Activated T-cell treated with anti-CD3 and anti-CD28 coated beads for 24 hours (primary cell): ENCODE results near the gene LIN52.

Experiments used
- DNase-seq: peaks from one replicate; pipeline ENCODE4 v3.0.0-alpha.2; 2020; ENCODE audit warnings: low read depth

The LIN52 gene

GRCh38 chr14:74084277-74085046, at the start of gene LIN52, which contains the start of gene ALDH6A1:
Gene LIN52 (plus strand): TSS chr14:74084956. CDS start chr14:74084975, 19 bp downstream.
Gene ALDH6A1 (minus strand): TSS chr14:74084453. CDS start chr14:74084394, 59 bp downstream.
- DNase-seq, result peak; percentile 100

GRCh38 chr14:74035556-74035955, 49.2 kb upstream of the LIN52 start:
- DNase-seq, result no peak

- no peak for DNase-seq
Observed at GRCh38 chr14:74038020-74038859, 46.5 kb upstream of the LIN52 start.

- DNase-seq, result no peak
Observed at GRCh38 chr14:74042296-74042695, 42.5 kb upstream of the LIN52 start.

- no peak for DNase-seq
Observed at GRCh38 chr14:74045522-74045921, 39.2 kb upstream of the LIN52 start.

- DNase-seq, result no peak
Observed at GRCh38 chr14:74048281-74048680, 36.5 kb upstream of the LIN52 start.

- DNase-seq, result no peak
Observed at GRCh38 chr14:74049876-74050495, 34.8 kb upstream of the LIN52 start.

- DNase-seq, result no peak
Observed at GRCh38 chr14:74062809-74063150, 22.0 kb upstream of the LIN52 start.

- DNase-seq, result no peak
Observed at GRCh38 chr14:74064426-74064825, 20.3 kb upstream of the LIN52 start.

- no peak for DNase-seq
Observed at GRCh38 chr14:74064883-74065282, 19.9 kb upstream of the LIN52 start.

GRCh38 chr14:74065746-74066575, 18.8 kb upstream of the LIN52 start:
- no peak for DNase-seq

- no peak for DNase-seq
Observed at GRCh38 chr14:74077401-74077800, 7.4 kb upstream of the LIN52 start.

- DNase-seq, result no peak
Observed at GRCh38 chr14:74080820-74081460, 3.8 kb upstream of the LIN52 start.

- no peak for DNase-seq
Observed at GRCh38 chr14:74081491-74081890, 3.3 kb upstream of the LIN52 start.

- DNase-seq, result no peak
Observed at GRCh38 chr14:74083161-74083560, 1.6 kb upstream of the LIN52 start.

GRCh38 chr14:74083784-74084276, 926 bp upstream of the LIN52 start:
- DNase-seq, result no peak

GRCh38 chr14:74085047-74085637, 386 bp downstream of the LIN52 start:
- DNase-seq, result no peak

GRCh38 chr14:74085828-74086227, 1.1 kb downstream of the LIN52 start:
- no peak for DNase-seq

GRCh38 chr14:74089251-74090020, 4.7 kb downstream of the LIN52 start:
- no peak for DNase-seq

- DNase-seq, result no peak
Observed at GRCh38 chr14:74105381-74105780, 20.6 kb downstream of the LIN52 start.
